GM12878 (cell line): ENCODE data around the gene MAMDC2. TPM values are rescaled to one million over a fixed set of nuclear protein-coding genes. Genes with fewer than 3 reads are reported as not detected.

Experiments used
- ATAC-seq: fragments of 200-7000 bp; cut with Tn5 transposase; 3 replicates; pipeline ENCODE4 v1.9.1; 2020; ENCODE audit warnings: mild to moderate bottlenecking, moderate library complexity
- BruUV-seq: library from RNA; stranded (reverse); fragments of 400-500 nt; replicated peaks from 2 replicates; lab custom pipeline; 2021; lab: Mats Ljungman, UMichigan
- CTCF ChIA-PET: fragments of 300-600 bp; sonication (Branson Sonifier 250); formaldehyde crosslinking; extraction: SDS; loops from one replicate; lab custom pipeline; 2021; ENCODE audit warnings: inconsistent platforms; lab: Yijun Ruan, JAX
- POLR2A ChIA-PET: fragments of 350-600 bp; formaldehyde crosslinking; extraction: SDS; loops from one replicate; lab custom pipeline; 2021; ENCODE audit warnings: inconsistent platforms; lab: Charles Lee
- RAD21 ChIA-PET: fragments of 300-600 bp; sonication (Branson Sonifier 250); formaldehyde crosslinking; loops from one replicate; lab custom pipeline; 2023; ENCODE audit warnings: antibody characterized with exemption; ENCODE audit not compliant: unreplicated experiment; lab: Charles Lee
- SMC1A ChIA-PET: fragments of 300-600 bp; sonication (Branson Sonifier 250); formaldehyde crosslinking; loops from one replicate; lab custom pipeline; 2023; ENCODE audit not compliant: unreplicated experiment, uncharacterized antibody; lab: Charles Lee
- DNase-seq: peaks from one replicate; pipeline ENCODE4 v3.0.0-alpha.2; 2011; ENCODE audit warnings: low read depth, low spot score
- FAIRE-seq: peaks from 3 replicates; lab custom pipeline; 2011; peaks lifted over from hg19 to GRCh38; lab: Jason Lieb, UNC
- H2AFZ ChIP-seq: 2 replicates; pipeline ENCODE4 v1.6.0; 2011; ENCODE audit warnings: low read depth, low read length, control low read depth; ENCODE audit not compliant: control insufficient read depth
- H3K27ac ChIP-seq: 2 replicates; pipeline ENCODE4 v1.5.1; 2011; ENCODE audit warnings: control low read depth; ENCODE audit not compliant: control insufficient read depth, insufficient read depth
- H3K27me3 ChIP-seq, 2 experiments: replicated peaks in 1 of 2; 2 replicates each; pipeline versions ENCODE4 v1.6.0 to v1.6.1; 2011; ENCODE audit warnings: low read length in 1 of 2; ENCODE audit not compliant: control insufficient read depth in 2 of 2, insufficient read depth in 2 of 2
- H3K36me3 ChIP-seq, 2 experiments: 2 replicates each; pipeline ENCODE4 v1.5.1; 2011; ENCODE audit warnings: low read length in 1 of 2; ENCODE audit not compliant: control insufficient read depth in 2 of 2, insufficient read depth in 2 of 2
- H3K4me1 ChIP-seq: 2 replicates; pipeline ENCODE4 v1.6.1; 2011; ENCODE audit warnings: mild to moderate bottlenecking, low read length, moderate library complexity, mixed read lengths; ENCODE audit not compliant: control insufficient read depth, insufficient read depth
- H3K4me2 ChIP-seq: 2 replicates; pipeline ENCODE4 v1.6.0; 2011; ENCODE audit warnings: control low read depth; ENCODE audit not compliant: control insufficient read depth, insufficient read depth
- H3K4me3 ChIP-seq: fragments of 200-600 bp; sonication (generic); 2 replicates; pipeline ENCODE4 v1.5.1; 2016
- H3K79me2 ChIP-seq: 2 replicates; pipeline ENCODE4 v1.6.0; 2011; ENCODE audit warnings: low read length; ENCODE audit not compliant: control insufficient read depth, insufficient read depth
- H3K9ac ChIP-seq: 2 replicates; pipeline ENCODE4 v1.8.0; 2011; ENCODE audit warnings: low read length, control low read depth, mixed read lengths; ENCODE audit not compliant: control insufficient read depth, insufficient read depth
- H3K9me3 ChIP-seq: replicated peaks from 3 replicates; pipeline ENCODE4 v1.5.1; 2011; ENCODE audit warnings: mild to moderate bottlenecking, low read length; ENCODE audit not compliant: control insufficient read depth, insufficient read depth
- H4K20me1 ChIP-seq: 2 replicates; pipeline ENCODE4 v1.6.0; 2011; ENCODE audit not compliant: control insufficient read depth, insufficient read depth
- ESRRA ChIP-seq: IDR thresholded peaks from 2 replicates; pipeline ENCODE4 v1.6.1; 2012; ENCODE audit warnings: mild to moderate bottlenecking, low read length, improper control_type of control experiment
- TCF3 ChIP-seq: IDR thresholded peaks from 2 replicates; pipeline ENCODE4 v1.6.1; 2012; ENCODE audit warnings: low read depth, mild to moderate bottlenecking, low read length, borderline replicate concordance; ENCODE audit not compliant: insufficient read depth
- WGBS: methylation state at CpG from one replicate; pipeline ENCODE4 v1.1.6; 2016; ENCODE audit warnings: low lambda C conversion rate; ENCODE audit not compliant: insufficient replicate concordance, insufficient coverage; ENCODE audit errors: missing lambda C conversion rate; 5-methylcytosine and 5-hydroxymethylcytosine counted together
- in situ Hi-C: fragments of 300-500 bp; cut with MboI; formaldehyde crosslinking; loops from 9 replicates; pipeline ENCODE4 v1.14.3; 2018; ENCODE audit warnings: mixed read lengths
- intact Hi-C: fragments of 100-400 bp; cut with micrococcal nuclease; formaldehyde crosslinking; loops from one replicate; pipeline ENCODE4 v1.14.2; 2022; ENCODE audit not compliant: unreplicated experiment
- polyA plus RNA-seq, 11 experiments: library from polyadenylated mRNA; depleted of rRNA in 4 of 11; unstranded in 6 of 11; stranded (reverse) in 5 of 11; fragments of >200 nt; fragmentation: Nextera tagmentation in 4 of 11; fragmentation: Illumina TruSeq in 1 of 11; extraction: Ambion mirVana in 4 of 11; extraction: Trizol in 1 of 11; gene quantifications; 1 replicate in 1 of 11; 2 replicates in 10 of 11; pipeline versions ENCODE4 v1.2.1 to v1.2.3, GENCODE V29; 2011 to 2016; ENCODE audit warnings: inconsistent platforms in 2 of 11, missing spikeins in 2 of 11, low read depth in 1 of 11
- total RNA-seq, 4 experiments: library from RNA; depleted of rRNA in 3 of 4; stranded (reverse); fragments of >200 nt in 3 of 4; fragmentation: Illumina TruSeq in 1 of 4; extraction: Trizol in 1 of 4; gene quantifications; 2 replicates each; pipeline versions ENCODE4 v1.2.1 to v1.2.3, GENCODE V29; 2013 to 2021
- TF ChIP-seq, protein P1 (sequence below): fragments of 450-650 bp; IDR thresholded peaks from 2 replicates; pipeline ENCODE4 v1.6.1; 2017; ENCODE audit warnings: mild to moderate bottlenecking, low read depth, inconsistent platforms; ENCODE audit not compliant: poor library complexity, severe bottlenecking
- TF ChIP-seq, protein P2 (sequence below): IDR thresholded peaks from 2 replicates; pipeline ENCODE4 v1.6.1; 2012; ENCODE audit warnings: low read depth, low read length, improper control_type of control experiment

The MAMDC2 gene
- total and polyA plus RNA-seq, 10 of the 15 experiments (the other 5 are each of a cell fraction or from before 2014, with no cell fraction given), result 0.01 to 0.09 TPM; not detected in 8

DNA sequence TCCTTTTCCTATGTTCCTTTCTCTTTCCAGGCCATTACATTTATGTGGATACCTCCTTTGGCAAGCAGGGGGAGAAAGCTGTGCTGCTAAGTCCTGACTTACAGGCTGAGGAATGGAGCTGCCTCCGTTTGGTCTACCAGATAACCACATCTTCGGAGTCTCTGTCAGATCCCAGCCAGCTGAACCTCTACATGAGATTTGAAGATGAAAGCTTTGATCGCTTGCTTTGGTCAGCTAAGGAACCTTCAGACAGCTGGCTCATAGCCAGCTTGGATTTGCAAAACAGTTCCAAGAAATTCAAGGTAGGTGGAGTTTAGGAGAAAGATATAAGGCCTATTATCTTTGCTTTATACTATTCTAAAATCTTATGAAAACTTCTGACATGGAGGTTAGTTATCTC is 64.5 kb downstream of the MAMDC2 start (continued):
- TF ChIP-seq, protein P1, sequence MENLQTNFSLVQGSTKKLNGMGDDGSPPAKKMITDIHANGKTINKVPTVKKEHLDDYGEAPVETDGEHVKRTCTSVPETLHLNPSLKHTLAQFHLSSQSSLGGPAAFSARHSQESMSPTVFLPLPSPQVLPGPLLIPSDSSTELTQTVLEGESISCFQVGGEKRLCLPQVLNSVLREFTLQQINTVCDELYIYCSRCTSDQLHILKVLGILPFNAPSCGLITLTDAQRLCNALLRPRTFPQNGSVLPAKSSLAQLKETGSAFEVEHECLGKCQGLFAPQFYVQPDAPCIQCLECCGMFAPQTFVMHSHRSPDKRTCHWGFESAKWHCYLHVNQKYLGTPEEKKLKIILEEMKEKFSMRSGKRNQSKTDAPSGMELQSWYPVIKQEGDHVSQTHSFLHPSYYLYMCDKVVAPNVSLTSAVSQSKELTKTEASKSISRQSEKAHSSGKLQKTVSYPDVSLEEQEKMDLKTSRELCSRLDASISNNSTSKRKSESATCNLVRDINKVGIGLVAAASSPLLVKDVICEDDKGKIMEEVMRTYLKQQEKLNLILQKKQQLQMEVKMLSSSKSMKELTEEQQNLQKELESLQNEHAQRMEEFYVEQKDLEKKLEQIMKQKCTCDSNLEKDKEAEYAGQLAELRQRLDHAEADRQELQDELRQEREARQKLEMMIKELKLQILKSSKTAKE, result no peak
- TF ChIP-seq, all 136 proteins: peak for 0

DNA sequence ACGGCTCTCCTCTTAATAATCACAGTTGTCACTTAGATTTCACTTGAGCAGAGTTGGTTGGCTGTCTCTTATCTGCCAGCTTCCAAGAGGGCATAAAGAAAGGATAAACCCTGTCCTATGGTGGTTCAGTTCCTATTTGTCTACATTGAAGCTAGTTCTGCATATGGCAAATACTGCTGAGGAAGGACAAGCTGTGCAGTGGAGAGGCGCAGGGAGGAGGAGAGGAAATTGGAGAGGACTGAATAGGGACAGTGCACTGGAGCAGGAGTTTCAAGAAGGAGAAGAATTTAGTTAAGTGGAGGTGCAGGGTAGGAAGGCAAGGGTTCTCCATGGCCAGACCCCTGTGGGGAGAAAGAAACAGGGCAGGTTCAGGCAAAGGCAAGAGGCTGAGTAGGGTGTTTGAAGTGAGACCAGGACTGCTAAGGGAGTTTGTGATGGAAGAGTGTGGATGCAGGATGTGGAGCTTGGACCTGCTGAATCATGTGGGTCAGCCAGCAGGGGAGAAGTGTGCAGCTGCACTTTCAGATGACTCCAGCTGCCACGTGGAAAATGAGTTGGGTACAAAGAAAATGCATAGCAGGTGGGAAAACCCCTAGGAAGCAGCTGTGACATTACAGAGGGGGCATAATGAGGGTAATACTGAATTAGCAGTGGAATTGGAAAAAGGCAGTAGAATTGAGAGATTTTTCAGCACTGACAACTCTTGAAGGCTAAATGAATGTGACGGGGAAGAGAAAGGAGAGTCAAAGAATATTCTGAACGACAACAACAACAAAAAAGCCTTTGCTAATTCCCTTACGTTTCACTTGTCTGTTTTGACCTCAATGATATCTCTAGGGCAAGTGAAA is 66.8 kb downstream of the MAMDC2 start:
- no peak overlapping the region for H3K9ac ChIP-seq
- no peaks in the 10 kb centered on the region; a peak in 1 of 4 replicates for H3K27me3 ChIP-seq
- ChIA-PET RAD21 (interaction anchor here (0.5 to 4.1 kb wide), 6 partner anchors 64 to 688 kb away, joined by 3 to 43 read pairs (median 8); no protein-coding TSS in a partner anchor), POLR2A (no interaction called here), SMC1A (interaction anchor here (0.9 to 5.6 kb wide), 7 partner anchors 18 to 688 kb away, joined by 3 to 61 read pairs (median 3); no protein-coding TSS in a partner anchor), CTCF (interaction anchor here (0.6 to 7.8 kb wide), 34 partner anchors 11 to 1397 kb away, joined by 3 to 182 read pairs (median 4); no protein-coding TSS in a partner anchor)
- intact Hi-C loops (loop anchor here (1.0 to 5.0 kb wide), 3 partner anchors 138 to 688 kb away; no protein-coding TSS in a partner anchor), in situ Hi-C loops (loop anchor here (5.0 kb wide), 1 partner anchor 138 kb away; no protein-coding TSS in a partner anchor)
- H3K4me3 ChIP-seq, result no peak overlapping the region
- 46% methylated on average over 6 of the region's 6 CpGs for WGBS
- no peaks in the 10 kb centered on the region for H4K20me1 ChIP-seq
- H3K27ac ChIP-seq, result no peak overlapping the region
- no peaks in the 10 kb centered on the region for H3K4me1 ChIP-seq
- DNase-seq, result no peak
- H2AFZ ChIP-seq, result no peak overlapping the region
- BruUV-seq, result no TSS peak
- no peak for FAIRE-seq
- no peak overlapping the region for H3K4me2 ChIP-seq
- H3K36me3 ChIP-seq, result no peaks in the 10 kb centered on the region
- ATAC-seq, result no peak
- TF ChIP-seq TCF3 (no peak), ESRRA (no peak)
- TF ChIP-seq, protein P2, sequence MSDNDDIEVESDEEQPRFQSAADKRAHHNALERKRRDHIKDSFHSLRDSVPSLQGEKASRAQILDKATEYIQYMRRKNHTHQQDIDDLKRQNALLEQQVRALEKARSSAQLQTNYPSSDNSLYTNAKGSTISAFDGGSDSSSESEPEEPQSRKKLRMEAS, result no peak
- TF ChIP-seq, all 136 proteins: peak for 0
- H3K9me3 ChIP-seq, result no peaks in the 10 kb centered on the region
- no peaks in the 10 kb centered on the region for H3K79me2 ChIP-seq
